ENCODE data around the gene SUSD3. TPM values are rescaled to one million over a fixed set of nuclear protein-coding genes. Genes with fewer than 3 reads are reported as not detected.
A peak's percentile ranks its signal among the peaks of the same experiment; 100 is the strongest.

SUSD3 gene
- total and polyA plus RNA-seq, 4 donors, result 2.0 to 9.7 (median 5.1) TPM

GRCh38 chr9:93082841-93083411 lies 24.4 kb downstream of the SUSD3 start:
- peaks cover 0 to 3% (median 0%) of the 10 kb centered on the region in 4 donors for H3K9me3 ChIP-seq (ENCODE audit: control insufficient read depth in 4 of 4, insufficient read depth in 3 of 4, low read length in 3 of 4)
- H3K27me3 ChIP-seq (ENCODE audit: control insufficient read depth in 3 of 3, insufficient read depth in 3 of 3, low read length in 2 of 3), result no peaks in the 10 kb centered on the region
- peak in 2 of 3 donors; percentile 33 to 55 for DNase-seq
- H3K9ac ChIP-seq (ENCODE audit: insufficient read depth in 1 of 2, low read length in 2 of 2), result no peak overlapping the region
- H3K4me3 ChIP-seq, result no peak overlapping the region
- H3K36me3 ChIP-seq (ENCODE audit: control insufficient read depth in 4 of 4, insufficient read depth in 4 of 4, low read length in 4 of 4), result no peaks in the 10 kb centered on the region
- TF ChIP-seq, protein P1, sequence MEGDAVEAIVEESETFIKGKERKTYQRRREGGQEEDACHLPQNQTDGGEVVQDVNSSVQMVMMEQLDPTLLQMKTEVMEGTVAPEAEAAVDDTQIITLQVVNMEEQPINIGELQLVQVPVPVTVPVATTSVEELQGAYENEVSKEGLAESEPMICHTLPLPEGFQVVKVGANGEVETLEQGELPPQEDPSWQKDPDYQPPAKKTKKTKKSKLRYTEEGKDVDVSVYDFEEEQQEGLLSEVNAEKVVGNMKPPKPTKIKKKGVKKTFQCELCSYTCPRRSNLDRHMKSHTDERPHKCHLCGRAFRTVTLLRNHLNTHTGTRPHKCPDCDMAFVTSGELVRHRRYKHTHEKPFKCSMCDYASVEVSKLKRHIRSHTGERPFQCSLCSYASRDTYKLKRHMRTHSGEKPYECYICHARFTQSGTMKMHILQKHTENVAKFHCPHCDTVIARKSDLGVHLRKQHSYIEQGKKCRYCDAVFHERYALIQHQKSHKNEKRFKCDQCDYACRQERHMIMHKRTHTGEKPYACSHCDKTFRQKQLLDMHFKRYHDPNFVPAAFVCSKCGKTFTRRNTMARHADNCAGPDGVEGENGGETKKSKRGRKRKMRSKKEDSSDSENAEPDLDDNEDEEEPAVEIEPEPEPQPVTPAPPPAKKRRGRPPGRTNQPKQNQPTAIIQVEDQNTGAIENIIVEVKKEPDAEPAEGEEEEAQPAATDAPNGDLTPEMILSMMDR (IDR thresholded peaks at IDR 0.05; ENCODE audit: control extremely low read depth, extremely low read depth), result no peak
- peak overlapping the region in 1 of 2 donors; percentile 52 for H3K27ac ChIP-seq (ENCODE audit: low read depth in 1 of 2, low read length in 1 of 2)
- 27 to 47% methylated on average over 18 of the region's 18 CpGs for WGBS, 2 donors
- no peak for ATAC-seq (ENCODE audit: insufficient read depth, low FRiP score)
- peaks cover 0 to 14% (median 9%) of the 10 kb centered on the region in 5 donors for H3K4me1 ChIP-seq (ENCODE audit: control insufficient read depth in 5 of 5, insufficient read depth in 5 of 5, low read length in 5 of 5)

- DNase-seq (no peak), ATAC-seq (ENCODE audit: insufficient read depth, low FRiP score) (peak; percentile 58)
- H3K9me3 ChIP-seq (ENCODE audit: control insufficient read depth in 4 of 4, insufficient read depth in 3 of 4, low read length in 3 of 4), result peaks cover 0 to 3% (median 0%) of the 10 kb centered on the region in 4 donors
- no peaks in the 10 kb centered on the region for H3K27me3 ChIP-seq (ENCODE audit: control insufficient read depth in 3 of 3, insufficient read depth in 3 of 3, low read length in 2 of 3)
- peaks cover 0 to 14% (median 9%) of the 10 kb centered on the region in 5 donors for H3K4me1 ChIP-seq (ENCODE audit: control insufficient read depth in 5 of 5, insufficient read depth in 5 of 5, low read length in 5 of 5)
- H3K9ac ChIP-seq (ENCODE audit: insufficient read depth in 1 of 2, low read length in 2 of 2), result no peak overlapping the region
- H3K36me3 ChIP-seq (ENCODE audit: control insufficient read depth in 4 of 4, insufficient read depth in 4 of 4, low read length in 4 of 4), result no peaks in the 10 kb centered on the region
- TF ChIP-seq, protein P1 (IDR thresholded peaks at IDR 0.05; ENCODE audit: control extremely low read depth, extremely low read depth), result no peak
- peak overlapping the region in 1 of 2 donors; percentile 57 for H3K27ac ChIP-seq (ENCODE audit: low read depth in 1 of 2, low read length in 1 of 2)
- H3K4me3 ChIP-seq, result no peak overlapping the region
- WGBS, 2 donors, result 61 to 62% methylated on average over 8 of the region's 8 CpGs
These were observed 25.3 kb downstream of the SUSD3 start for GRCh38 chr9:93083592-93084470.

DNA sequence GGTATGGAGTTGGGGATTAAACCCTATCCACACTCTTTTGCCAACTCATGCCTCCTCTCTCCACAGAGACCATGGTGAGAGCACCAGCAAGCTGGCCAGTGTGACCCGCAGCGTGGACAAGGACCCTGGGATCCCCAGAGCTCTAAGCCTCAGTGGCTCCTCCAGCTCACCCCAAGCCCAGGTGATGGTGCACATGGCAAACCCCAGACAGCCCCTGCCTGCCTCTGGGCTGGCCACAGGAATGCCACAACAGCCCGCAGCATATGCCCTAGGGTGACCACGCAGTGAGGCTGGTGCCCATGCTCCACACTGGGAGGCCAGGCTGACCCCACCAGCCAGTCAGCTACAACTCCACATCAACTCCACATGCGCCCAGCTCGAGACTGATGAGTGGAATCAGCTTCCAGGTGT lies 26.0 kb downstream of the SUSD3 start:
- H3K9ac ChIP-seq (ENCODE audit: insufficient read depth in 1 of 2, low read length in 2 of 2), result no peak overlapping the region
- ATAC-seq (ENCODE audit: insufficient read depth, low FRiP score), result no peak
- 96 to 97% methylated on average over 6 of the region's 6 CpGs for WGBS, 2 donors
- peaks cover 0 to 14% (median 9%) of the 10 kb centered on the region in 5 donors for H3K4me1 ChIP-seq (ENCODE audit: control insufficient read depth in 5 of 5, insufficient read depth in 5 of 5, low read length in 5 of 5)
- no peaks in the 10 kb centered on the region for H3K36me3 ChIP-seq (ENCODE audit: control insufficient read depth in 4 of 4, insufficient read depth in 4 of 4, low read length in 4 of 4)
- no peak overlapping the region for H3K4me3 ChIP-seq
- TF ChIP-seq, protein P1 (IDR thresholded peaks at IDR 0.05; ENCODE audit: control extremely low read depth, extremely low read depth), result no peak
- peaks cover 0 to 3% (median 0%) of the 10 kb centered on the region in 4 donors for H3K9me3 ChIP-seq (ENCODE audit: control insufficient read depth in 4 of 4, insufficient read depth in 3 of 4, low read length in 3 of 4)
- H3K27me3 ChIP-seq (ENCODE audit: control insufficient read depth in 3 of 3, insufficient read depth in 3 of 3, low read length in 2 of 3), result no peaks in the 10 kb centered on the region
- H3K27ac ChIP-seq (ENCODE audit: low read depth in 1 of 2, low read length in 1 of 2), result no peak overlapping the region
- no peak for DNase-seq

Data from lung (tissue), 12 donors.